AG04450 (cell line): ENCODE results near the gene RBKS. TPM values are rescaled to one million over a fixed set of nuclear protein-coding genes. Genes with fewer than 3 reads are reported as not detected.

Source experiments
- CTCF ChIA-PET: fragments of 300-600, 350-600 bp; formaldehyde crosslinking; extraction: SDS; loops from one replicate; lab custom pipeline; 2022; ENCODE audit warnings: antibody characterized with exemption, inconsistent platforms; lab: Charles Lee
- POLR2A ChIA-PET: fragments of 350-600 bp; formaldehyde crosslinking; extraction: SDS; loops from one replicate; lab custom pipeline; 2021; ENCODE audit warnings: antibody characterized with exemption, inconsistent platforms; lab: Yijun Ruan, JAX
- DNase-seq: peaks from one replicate; pipeline ENCODE4 v3.0.0-alpha.2; 2011; ENCODE audit warnings: low read depth, low spot score
- H3K27ac ChIP-seq: one replicate; pipeline ENCODE4 v1.5.1; 2012; ENCODE audit warnings: low read depth, low read length, control low read depth
- H3K27me3 ChIP-seq: one replicate; pipeline ENCODE4 v1.6.0; 2012; ENCODE audit warnings: low read length; ENCODE audit not compliant: control insufficient read depth, insufficient read depth
- H3K4me3 ChIP-seq: 2 replicates; pipeline ENCODE4 v1.5.1; 2011; ENCODE audit warnings: mild to moderate bottlenecking, low read depth, low read length, control low read depth
- H3K9me3 ChIP-seq: 2 replicates; pipeline ENCODE4 v1.5.1; 2012; ENCODE audit warnings: low read length; ENCODE audit not compliant: control insufficient read depth, insufficient read depth
- CTCF ChIP-seq: IDR thresholded peaks from 2 replicates; pipeline ENCODE4 v1.5.1; 2011; ENCODE audit warnings: low read depth, low read length, control low read depth, inconsistent platforms
- polyA plus RNA-seq: library from polyadenylated mRNA; depleted of rRNA; stranded (reverse); fragments of >200 nt; gene quantifications from 2 replicates; pipeline ENCODE4 v1.2.3, GENCODE V29; 2011

Gene RBKS
- polyA plus RNA-seq, 1 experiment = 1.5 TPM

- no peaks in the 10 kb centered on the region for H3K9me3 ChIP-seq
- ChIA-PET POLR2A (no interaction called here), CTCF (interaction anchor here (0.5 kb wide), 1 partner anchor 11 kb away, joined by 4 read pairs; the partner anchor contains the start of genes BABAM2 and RBKS)
- H3K27ac ChIP-seq = no peak overlapping the region
- no peak for TF ChIP-seq CTCF
- H3K27me3 ChIP-seq = no peaks in the 10 kb centered on the region
- DNase-seq = no peak
- no peak overlapping the region for H3K4me3 ChIP-seq
Measured at GRCh38 chr2:27901234-27901633, 11.0 kb upstream of the RBKS start.

DNA sequence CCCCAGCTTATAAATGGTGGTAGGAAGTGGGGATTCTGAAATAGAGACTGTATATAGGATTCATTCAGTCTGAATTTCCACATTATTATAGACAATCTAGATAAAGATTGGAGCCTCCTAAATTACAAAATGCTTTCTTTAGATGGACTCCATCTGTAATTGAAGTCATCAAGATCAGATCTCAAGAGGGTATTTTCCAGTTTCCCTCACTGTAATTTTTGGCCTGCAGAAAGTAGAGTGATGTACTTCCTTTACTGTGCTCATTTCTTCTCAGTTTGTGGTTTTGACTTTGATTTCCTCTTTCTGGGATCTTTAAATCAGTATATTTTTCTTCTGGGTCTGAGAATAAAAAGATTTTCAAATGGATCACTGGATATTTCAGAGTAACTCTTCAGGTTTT, 7.5 kb upstream of the RBKS start:
- no peak for TF ChIP-seq CTCF
- ChIA-PET POLR2A (no interaction called here), CTCF (no interaction called here)
- Histone ChIP-seq H3K27me3 (no peaks in the 10 kb centered on the region), H3K27ac (no peak overlapping the region), H3K4me3 (no peak overlapping the region), H3K9me3 (no peaks in the 10 kb centered on the region)
- no peak for DNase-seq

DNA sequence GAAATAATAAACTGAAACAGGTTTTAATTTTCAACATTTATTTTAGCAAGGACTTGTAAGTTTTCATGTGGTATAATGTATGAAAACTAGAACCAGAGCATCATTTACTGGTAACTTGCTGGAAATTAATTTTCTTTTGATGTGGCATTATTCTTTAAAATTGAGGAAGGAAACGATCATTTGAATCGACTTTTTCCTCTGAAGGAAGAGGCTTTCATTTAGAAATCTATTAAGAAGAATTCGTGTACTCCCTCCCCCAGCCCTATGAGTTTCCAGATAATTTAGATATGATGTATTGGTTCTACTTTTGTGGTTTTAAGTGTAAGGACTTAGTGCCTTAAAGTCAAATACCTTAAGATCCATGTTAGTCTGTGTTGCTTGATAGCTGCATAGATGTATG, 2.8 kb upstream of the RBKS start:
- ChIA-PET POLR2A (no interaction called here), CTCF (interaction anchor here (0.6 to 0.9 kb wide), 2 partner anchors 527 to 554 kb away, joined by 3 to 5 read pairs; no protein-coding TSS in a partner anchor)

DNA sequence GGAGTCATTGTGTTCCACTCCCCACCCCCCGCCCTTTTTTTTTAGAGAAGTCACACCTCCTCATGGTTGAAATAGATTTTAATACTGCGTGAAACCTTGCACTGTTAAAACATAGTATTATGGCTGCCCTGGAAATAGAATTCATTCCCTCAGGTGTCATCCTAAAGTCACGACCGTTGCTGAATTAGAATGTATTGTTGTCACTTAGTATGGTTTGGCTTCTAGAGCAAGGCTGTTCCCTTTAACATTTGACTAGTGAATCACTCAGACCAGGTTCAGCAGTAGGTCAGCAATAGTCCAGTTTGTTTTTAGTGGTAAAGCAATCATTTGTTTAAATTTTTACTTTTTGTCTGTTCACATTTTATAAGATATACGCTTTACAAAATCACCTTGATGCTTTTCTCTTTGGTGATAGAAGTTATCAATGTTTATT, 1.5 kb upstream of the RBKS start:
- ChIA-PET CTCF (no interaction called here), POLR2A (no interaction called here)
- no peak for TF ChIP-seq CTCF
- no peak overlapping the region; the same call in 1 of the 2 replicates for H3K4me3 ChIP-seq
- H3K27ac ChIP-seq = no peak overlapping the region
- DNase-seq = no peak
- H3K9me3 ChIP-seq = no peaks in the 10 kb centered on the region; the same call in 1 of the 2 replicates
- no peaks in the 10 kb centered on the region for H3K27me3 ChIP-seq

More for the DNA sequence above, 2.8 kb upstream of the RBKS start:
- Histone ChIP-seq H3K27ac (no peak overlapping the region), H3K27me3 (no peaks in the 10 kb centered on the region), H3K4me3 (no peak overlapping the region), H3K9me3 (no peaks in the 10 kb centered on the region; the same call in 1 of the 2 replicates)
- no peak for DNase-seq
- TF ChIP-seq CTCF = no peak

DNA sequence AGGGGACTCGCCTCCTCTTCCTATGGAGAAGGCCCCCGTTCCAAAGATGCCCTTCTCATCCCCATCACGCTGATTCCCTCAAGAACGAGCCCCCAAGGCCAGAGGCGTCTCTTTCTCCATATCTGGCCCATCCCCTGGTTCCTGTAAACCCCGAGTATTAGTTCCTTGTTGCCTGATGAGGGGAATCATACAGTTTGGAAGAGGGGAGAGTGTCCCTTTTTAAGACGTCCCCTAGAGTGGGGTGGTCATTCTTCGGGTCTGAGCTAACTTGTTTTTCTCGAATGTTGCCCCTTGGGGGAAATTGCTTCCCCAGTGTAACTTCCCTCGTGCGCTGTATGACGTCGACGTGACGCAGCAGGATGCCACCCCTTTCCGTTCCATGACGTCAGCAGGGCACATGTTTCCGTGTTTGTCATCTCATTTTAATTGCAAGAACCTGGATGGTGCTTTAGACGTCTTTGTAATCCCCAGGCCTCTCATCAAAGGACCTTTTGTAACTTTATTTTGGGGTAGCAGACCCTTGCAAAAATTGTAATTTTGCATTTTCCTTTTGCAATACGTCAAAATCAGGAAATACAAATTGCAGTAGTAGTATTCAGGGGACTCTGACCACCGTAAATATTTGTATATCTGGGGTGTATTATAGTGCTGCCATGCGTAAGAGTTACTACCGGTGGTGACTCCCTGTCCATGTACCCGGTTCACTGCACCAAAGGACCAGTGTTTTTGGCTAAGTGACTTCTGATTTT, 911 bp upstream of the RBKS start:
- Histone ChIP-seq H3K27ac (peak overlapping the region; percentile 90), H3K9me3 (no peaks in the 10 kb centered on the region; the same call in 1 of the 2 replicates), H3K4me3 (peak overlapping the region; percentile 88), H3K27me3 (no peaks in the 10 kb centered on the region)
- CTCF ChIA-PET = no interaction called here
- no peak for TF ChIP-seq CTCF
- no peak for DNase-seq
- POLR2A ChIA-PET = interaction anchor here (1.9 kb wide), 1 partner anchor 92 kb away, joined by 6 read pairs; no protein-coding TSS in a partner anchor
